ENCODE data around the gene MICOS13. TPM values are rescaled to one million over a fixed set of nuclear protein-coding genes. Genes with fewer than 3 reads are reported as not detected.

Gene MICOS13
- total RNA-seq, 1 donor from 2014 or later = 48.0 TPM

- FAIRE-seq = no peak
- Histone ChIP-seq H3K9me3 (ENCODE audit: insufficient read depth, low read depth, low read length) (no peaks in the 10 kb centered on the region), H2AFZ (ENCODE audit: low read depth, low read length) (no peak overlapping the region), H3K79me2 (ENCODE audit: insufficient read depth, low read length) (peaks cover 98% of the 10 kb centered on the region), H3K27me3 (ENCODE audit: insufficient read depth, low read length) (no peaks in the 10 kb centered on the region), H3K9ac (ENCODE audit: low read length) (no peak overlapping the region), H3K36me3 (ENCODE audit: insufficient read depth, low read length) (peaks cover 37% of the 10 kb centered on the region), H3K4me3 (ENCODE audit: insufficient read depth, low read depth, low read length) (no peak overlapping the region), H3K4me2 (ENCODE audit: low read length) (peak overlapping the region; percentile 6), H4K20me1 (ENCODE audit: insufficient read depth, low read length) (peaks cover 96% of the 10 kb centered on the region), H3K4me1 (ENCODE audit: insufficient read depth, low read length) (peaks cover 28% of the 10 kb centered on the region), H3K27ac (ENCODE audit: low read depth, low read length) (peak overlapping the region; percentile 34)
- TF ChIP-seq EZH2 (IDR thresholded peaks at IDR 0.05; ENCODE audit: insufficient read depth, low read length) = no peak
- no peak for TF ChIP-seq CTCF (IDR thresholded peaks at IDR 0.05; ENCODE audit: insufficient read depth, low read depth, low read length)
- H3K36me3 Mint-ChIP-seq (ENCODE audit: low read depth, unreplicated experiment) = peaks cover 19% of the 10 kb centered on the region
- H3K4me1 Mint-ChIP-seq (ENCODE audit: low read depth, unreplicated experiment) = peaks cover 29% of the 10 kb centered on the region
- H3K4me3 Mint-ChIP-seq (ENCODE audit: unreplicated experiment) = peak overlapping the region; percentile 50
- DNase-seq (ENCODE audit: low read depth) = no peak
- no peaks in the 10 kb centered on the region for H3K27me3 Mint-ChIP-seq (ENCODE audit: low read depth, unreplicated experiment)
- H3K27ac Mint-ChIP-seq (ENCODE audit: unreplicated experiment) = no peak overlapping the region
- H3K9me3 Mint-ChIP-seq (ENCODE audit: unreplicated experiment) = no peaks in the 10 kb centered on the region
These were observed 51.3 kb downstream of the MICOS13 start for GRCh38 chr19:5628919-5629481.

GRCh38 chr19:5628461-5628860 lies 51.9 kb downstream of the MICOS13 start:
- Histone ChIP-seq H3K4me2 (ENCODE audit: low read length) (peak overlapping the region; percentile 6), H3K27me3 (ENCODE audit: insufficient read depth, low read length) (no peaks in the 10 kb centered on the region), H3K79me2 (ENCODE audit: insufficient read depth, low read length) (peaks cover 99% of the 10 kb centered on the region), H4K20me1 (ENCODE audit: insufficient read depth, low read length) (peaks cover 97% of the 10 kb centered on the region), H3K4me1 (ENCODE audit: insufficient read depth, low read length) (peaks cover 28% of the 10 kb centered on the region), H3K4me3 (ENCODE audit: insufficient read depth, low read depth, low read length) (no peak overlapping the region), H3K9ac (ENCODE audit: low read length) (no peak overlapping the region), H3K27ac (ENCODE audit: low read depth, low read length) (peak overlapping the region; percentile 3), H3K9me3 (ENCODE audit: insufficient read depth, low read depth, low read length) (no peaks in the 10 kb centered on the region), H2AFZ (ENCODE audit: low read depth, low read length) (no peak overlapping the region), H3K36me3 (ENCODE audit: insufficient read depth, low read length) (peaks cover 37% of the 10 kb centered on the region)
- Mint-ChIP-seq H3K27ac (ENCODE audit: unreplicated experiment) (no peak overlapping the region), H3K4me1 (ENCODE audit: low read depth, unreplicated experiment) (peaks cover 29% of the 10 kb centered on the region), H3K9me3 (ENCODE audit: unreplicated experiment) (no peaks in the 10 kb centered on the region), H3K27me3 (ENCODE audit: low read depth, unreplicated experiment) (no peaks in the 10 kb centered on the region), H3K36me3 (ENCODE audit: low read depth, unreplicated experiment) (peaks cover 19% of the 10 kb centered on the region), H3K4me3 (ENCODE audit: unreplicated experiment) (no peak overlapping the region)
- TF ChIP-seq EZH2 (IDR thresholded peaks at IDR 0.05; ENCODE audit: insufficient read depth, low read length) (no peak), CTCF (IDR thresholded peaks at IDR 0.05; ENCODE audit: insufficient read depth, low read depth, low read length) (no peak)
- peak; percentile 59 for DNase-seq (ENCODE audit: low read depth)
- FAIRE-seq = no peak

Other genes starting within 250 kb of the MICOS13 start
- gene ZNRF4, start 225.1 kb downstream of the MICOS13 start, total RNA-seq = 0.19 TPM in 1 of 2 replicates, not detected in the other
- 0.38 and 1.4 TPM in 2 replicates for gene TINCR, start 112.6 kb downstream of the MICOS13 start, total RNA-seq
- gene SAFB2, start 57.7 kb downstream of the MICOS13 start, total RNA-seq = 50.6 and 51.9 TPM in 2 replicates
- gene SAFB, start 57.4 kb downstream of the MICOS13 start, total RNA-seq = 60.4 and 65.1 TPM in 2 replicates
- gene HSD11B1L, start 511 bp upstream of the MICOS13 start, total RNA-seq = 8.4 and 9.8 TPM in 2 replicates
- gene RPL36, start 9.8 kb upstream of the MICOS13 start, total RNA-seq = 894 and 943 TPM in 2 replicates
- 77.8 and 85.2 TPM in 2 replicates for gene LONP1, start 39.6 kb upstream of the MICOS13 start, total RNA-seq
- not detected in 2 replicates for gene CATSPERD, start 40.1 kb upstream of the MICOS13 start, total RNA-seq
- gene PRR22, start 104.2 kb upstream of the MICOS13 start, total RNA-seq = 2.0 and 2.4 TPM in 2 replicates
- 18.4 and 19.7 TPM in 2 replicates for gene DUS3L, start 110.6 kb upstream of the MICOS13 start, total RNA-seq
- gene NRTN, start 124.6 kb upstream of the MICOS13 start, total RNA-seq = 0.62 and 0.66 TPM in 2 replicates
- 0.09 TPM in 1 of 2 replicates, not detected in the other for gene FUT6, start 159.2 kb upstream of the MICOS13 start, total RNA-seq
- 0.14 and 0.84 TPM in 2 replicates for gene FUT3, start 170.9 kb upstream of the MICOS13 start, total RNA-seq
- gene FUT5, start 190.0 kb upstream of the MICOS13 start, total RNA-seq = 0.30 and 0.41 TPM in 2 replicates
- gene NDUFA11, start 223.3 kb upstream of the MICOS13 start, total RNA-seq = 286 and 305 TPM in 2 replicates
- 3.9 and 4.2 TPM in 2 replicates for gene VMAC, start 224.4 kb upstream of the MICOS13 start, total RNA-seq
- gene CAPS, start 233.7 kb upstream of the MICOS13 start, total RNA-seq = 6.2 and 7.2 TPM in 2 replicates

Data from astrocyte (in vitro differentiated cells and primary cell).